Gastrocnemius medialis (tissue), 4 donors: Measurements from ENCODE around the gene SLC15A4. TPM values are rescaled to one million over a fixed set of nuclear protein-coding genes. Genes with fewer than 3 reads are reported as not detected.
A peak's percentile ranks its signal among the peaks of the same experiment; 100 is the strongest.

ENCODE experiments used
- ATAC-seq, 2 donors: fragments of 150-250 bp; one replicate each; pipeline ENCODE4 v1.9.1; 2016
- DNase-seq, 2 donors: peaks; one replicate each; pipeline ENCODE4 v3.0.0-alpha.2; 2019
- H3K27ac ChIP-seq, 4 donors: fragments of 200-600 bp; sonication (generic); 1 replicate in 1 of 4; 2 replicates in 3 of 4; pipeline ENCODE4 v1.5.1; 2016 to 2018; ENCODE audit warnings: mild to moderate bottlenecking in 2 of 4, moderate library complexity in 1 of 4
- H3K27me3 ChIP-seq, 3 donors: fragments of 200-600 bp; sonication (generic) in 2 of 3; 1 replicate in 1 of 3; 2 replicates in 2 of 3; pipeline versions ENCODE4 v1.5.1 to v1.6.0; 2016 to 2019; ENCODE audit warnings: mild to moderate bottlenecking in 1 of 3, moderate library complexity in 1 of 3
- H3K36me3 ChIP-seq, 2 donors: fragments of 200-600 bp; sonication (generic) in 1 of 2; one replicate each; pipeline ENCODE4 v1.5.1; 2017 to 2018
- H3K4me1 ChIP-seq, 2 donors: fragments of 200-600 bp; sonication (generic) in 1 of 2; one replicate each; pipeline ENCODE4 v1.5.1; 2016 to 2017; ENCODE audit warnings: mild to moderate bottlenecking in 2 of 2
- H3K4me3 ChIP-seq, 4 donors: fragments of 200-600 bp; sonication (generic) in 3 of 4; 1 replicate in 1 of 4; 2 replicates in 3 of 4; pipeline ENCODE4 v1.5.1; 2016 to 2019; ENCODE audit warnings: mild to moderate bottlenecking in 2 of 4
- H3K9me3 ChIP-seq, 3 donors: fragments of 200-600 bp; sonication (generic) in 2 of 3; 1 replicate in 1 of 3; 2 replicates in 2 of 3; pipeline ENCODE4 v1.5.1; 2016 to 2019
- CTCF ChIP-seq, 5 experiments: fragments of 450-650 bp in 3 of 5; fragments of 200-600 bp in 2 of 5; sonication (generic) in 2 of 5; IDR thresholded peaks in 4 of 5; conservative IDR thresholded peaks in 1 of 5; 1 replicate in 4 of 5; 2 replicates in 1 of 5; pipeline ENCODE4 v1.5.1; 2016 to 2019; ENCODE audit warnings: antibody characterized with exemption in 5 of 5, mild to moderate bottlenecking in 3 of 5, moderate library complexity in 3 of 5
- POLR2A ChIP-seq, 2 donors: fragments of 450-650 bp; IDR thresholded peaks; one replicate each; pipeline ENCODE4 v1.6.1; 2017; ENCODE audit warnings: antibody characterized with exemption in 2 of 2, mild to moderate bottlenecking in 2 of 2, moderate library complexity in 2 of 2
- in situ Hi-C, 4 donors: fragments of 200-750 bp; cut with MboI; loops; one replicate each; pipeline versions ENCODE4 v1.15.0 to v1.8.0; 2017; ENCODE audit warnings: low sequenced_read_pairs in 4 of 4
- intact Hi-C: fragments of 100-400 bp; cut with DNase I; formaldehyde crosslinking; loops from one replicate; pipeline ENCODE4 v1.15.1; 2023; ENCODE audit warnings: low total_unique reads
- total RNA-seq, 4 donors: library from RNA; depleted of rRNA; stranded (reverse); fragments of >200 nt; gene quantifications; one replicate each; pipeline versions ENCODE4 v1.1.0 to v1.2.3, GENCODE V29; 2016

The SLC15A4 gene
- total RNA-seq, 4 donors from 2014 or later = 59.8 to 122 (median 79.1) TPM

GRCh38 chr12:128803788-128804187, 20.0 kb downstream of the SLC15A4 start:
- peak overlapping the region; percentile 86 to 98 (median 96) for H3K27ac ChIP-seq
- no peaks in the 10 kb centered on the region for H3K9me3 ChIP-seq
- TF ChIP-seq CTCF (IDR thresholded peaks at IDR 0.05 in 4 of 5, conservative IDR thresholded peaks at IDR 0.05 in 1 of 5) = no peak
- TF ChIP-seq POLR2A (IDR thresholded peaks at IDR 0.05) = peak in 1 of 2 donors; percentile 36
- peaks cover 63 to 74% of the 10 kb centered on the region in 2 donors for H3K4me1 ChIP-seq
- in situ Hi-C loops (no loop called here), intact Hi-C loops (no loop called here)
- no peaks in the 10 kb centered on the region for H3K27me3 ChIP-seq
- DNase-seq (peak; percentile 63 to 78), ATAC-seq (peak; percentile 43 to 67)
- H3K4me3 ChIP-seq = no peak overlapping the region
- H3K36me3 ChIP-seq = peaks cover 0 to 35% of the 10 kb centered on the region in 2 donors

GRCh38 chr12:128802756-128803155, 21.0 kb downstream of the SLC15A4 start:
- ATAC-seq (no peak), DNase-seq (peak in 1 of 2 donors; percentile 30)
- Histone ChIP-seq H3K27me3 (no peaks in the 10 kb centered on the region), H3K27ac (peak overlapping the region; percentile 86 to 98 (median 96)), H3K4me3 (no peak overlapping the region), H3K9me3 (no peaks in the 10 kb centered on the region), H3K4me1 (peaks cover 68 to 76% of the 10 kb centered on the region in 2 donors), H3K36me3 (peaks cover 0 to 30% of the 10 kb centered on the region in 2 donors)
- TF ChIP-seq CTCF (IDR thresholded peaks at IDR 0.05 in 4 of 5, conservative IDR thresholded peaks at IDR 0.05 in 1 of 5) (no peak), POLR2A (IDR thresholded peaks at IDR 0.05) (no peak)
- in situ Hi-C loops (no loop called here), intact Hi-C loops (no loop called here)

- H3K27ac ChIP-seq = peak overlapping the region; percentile 86 to 98 (median 96)
- H3K4me1 ChIP-seq = peaks cover 76% of the 10 kb centered on the region in 2 donors
- peaks cover 0 to 32% of the 10 kb centered on the region in 2 donors for H3K36me3 ChIP-seq
- intact Hi-C loops (no loop called here), in situ Hi-C loops (no loop called here)
- no peaks in the 10 kb centered on the region for H3K9me3 ChIP-seq
- TF ChIP-seq POLR2A (IDR thresholded peaks at IDR 0.05) (peak in 1 of 2 donors; percentile 50), CTCF (IDR thresholded peaks at IDR 0.05 in 4 of 5, conservative IDR thresholded peaks at IDR 0.05 in 1 of 5) (no peak)
- ATAC-seq (peak; percentile 42 to 72), DNase-seq (peak; percentile 56 to 80)
- H3K27me3 ChIP-seq = no peaks in the 10 kb centered on the region
- peak overlapping the region in 1 of 4 donors; percentile 10 for H3K4me3 ChIP-seq
Measured at GRCh38 chr12:128801879-128802391, 21.8 kb downstream of the SLC15A4 start.

GRCh38 chr12:128800606-128801005, 23.2 kb downstream of the SLC15A4 start:
- Histone ChIP-seq H3K9me3 (no peaks in the 10 kb centered on the region), H3K4me3 (no peak overlapping the region), H3K27me3 (no peaks in the 10 kb centered on the region), H3K27ac (peak overlapping the region; percentile 86 to 98 (median 96)), H3K4me1 (peaks cover 86% of the 10 kb centered on the region in 2 donors), H3K36me3 (peaks cover 0 to 36% of the 10 kb centered on the region in 2 donors)
- in situ Hi-C loops (no loop called here), intact Hi-C loops (no loop called here)
- TF ChIP-seq CTCF (IDR thresholded peaks at IDR 0.05 in 4 of 5, conservative IDR thresholded peaks at IDR 0.05 in 1 of 5) = no peak
- no peak for TF ChIP-seq POLR2A (IDR thresholded peaks at IDR 0.05)
- no peak for ATAC-seq
- no peak for DNase-seq
